Measurements from ENCODE around the gene KIAA0825.
"Not testable (repeated sequence)": the region's sequence is repeated elsewhere in the genome, so short reads cannot be mapped to it uniquely, and the experiment has no call there.

The KIAA0825 gene

DNA sequence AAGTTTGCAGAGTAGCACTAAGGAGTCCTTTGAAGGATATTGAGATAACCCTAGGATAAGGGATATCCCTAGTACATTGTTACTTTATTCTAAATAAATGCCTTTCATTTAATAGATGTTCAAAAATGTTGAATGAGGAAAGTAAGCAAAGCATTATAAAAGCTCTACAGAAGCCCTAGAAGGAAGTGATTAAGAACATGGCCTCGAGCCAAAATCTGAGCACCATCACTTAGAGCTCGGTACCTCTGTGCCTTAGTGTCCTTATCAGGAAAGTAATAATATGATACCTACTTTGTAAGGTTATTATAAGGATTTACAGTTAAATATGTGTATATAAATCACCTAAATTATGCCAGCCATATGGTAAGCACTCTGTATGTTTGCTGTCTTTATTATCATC, 242.6 kb downstream of the KIAA0825 start:
- DNase-seq (ENCODE audit: low spot score): no peak

GRCh38 chr5:94374336-94374735, 244.1 kb downstream of the KIAA0825 start:
- no peak for DNase-seq (ENCODE audit: low spot score)

- DNase-seq (ENCODE audit: low spot score): no peak
These were observed 250.5 kb downstream of the KIAA0825 start for GRCh38 chr5:94367900-94368299.

DNA sequence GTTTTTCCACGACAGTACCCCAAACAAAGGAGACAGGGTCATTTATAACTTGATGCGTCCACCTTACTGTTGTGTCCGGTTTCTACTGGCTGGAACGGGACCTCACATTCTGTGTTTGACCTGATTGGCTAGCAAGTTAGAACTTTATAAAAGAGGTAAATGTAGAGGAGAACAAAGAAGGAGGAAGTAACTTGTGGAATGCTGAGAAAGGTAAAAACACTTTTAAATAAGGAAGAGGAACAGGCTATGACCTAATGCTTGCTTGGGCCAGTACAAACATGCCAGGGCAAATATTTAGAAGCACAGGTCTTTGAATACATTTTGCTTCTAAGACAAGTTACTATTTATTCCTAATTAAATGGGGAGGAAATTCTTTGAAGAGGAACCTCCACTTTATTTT, 251.6 kb downstream of the KIAA0825 start:
- no peak for DNase-seq (ENCODE audit: low spot score)

DNA sequence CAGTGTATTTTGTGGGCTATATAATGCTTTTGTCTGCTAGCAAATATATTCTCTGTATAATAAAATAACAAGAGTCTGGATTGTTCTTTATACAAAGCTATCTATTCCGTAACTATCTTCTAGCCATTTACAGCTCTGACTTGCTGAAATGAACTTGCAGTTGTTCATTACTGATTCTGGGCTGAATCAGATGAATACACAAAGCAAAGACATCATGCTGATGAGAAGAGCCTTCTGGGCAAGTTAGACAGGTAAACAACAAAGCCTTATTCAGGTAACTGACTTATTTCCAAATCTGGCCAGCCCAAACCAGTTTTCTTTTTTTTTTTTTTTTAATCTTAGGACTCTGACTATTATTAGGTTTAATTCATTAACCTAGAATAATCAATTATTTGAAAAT, 255.5 kb downstream of the KIAA0825 start:
- DNase-seq (ENCODE audit: low spot score): no peak

DNA sequence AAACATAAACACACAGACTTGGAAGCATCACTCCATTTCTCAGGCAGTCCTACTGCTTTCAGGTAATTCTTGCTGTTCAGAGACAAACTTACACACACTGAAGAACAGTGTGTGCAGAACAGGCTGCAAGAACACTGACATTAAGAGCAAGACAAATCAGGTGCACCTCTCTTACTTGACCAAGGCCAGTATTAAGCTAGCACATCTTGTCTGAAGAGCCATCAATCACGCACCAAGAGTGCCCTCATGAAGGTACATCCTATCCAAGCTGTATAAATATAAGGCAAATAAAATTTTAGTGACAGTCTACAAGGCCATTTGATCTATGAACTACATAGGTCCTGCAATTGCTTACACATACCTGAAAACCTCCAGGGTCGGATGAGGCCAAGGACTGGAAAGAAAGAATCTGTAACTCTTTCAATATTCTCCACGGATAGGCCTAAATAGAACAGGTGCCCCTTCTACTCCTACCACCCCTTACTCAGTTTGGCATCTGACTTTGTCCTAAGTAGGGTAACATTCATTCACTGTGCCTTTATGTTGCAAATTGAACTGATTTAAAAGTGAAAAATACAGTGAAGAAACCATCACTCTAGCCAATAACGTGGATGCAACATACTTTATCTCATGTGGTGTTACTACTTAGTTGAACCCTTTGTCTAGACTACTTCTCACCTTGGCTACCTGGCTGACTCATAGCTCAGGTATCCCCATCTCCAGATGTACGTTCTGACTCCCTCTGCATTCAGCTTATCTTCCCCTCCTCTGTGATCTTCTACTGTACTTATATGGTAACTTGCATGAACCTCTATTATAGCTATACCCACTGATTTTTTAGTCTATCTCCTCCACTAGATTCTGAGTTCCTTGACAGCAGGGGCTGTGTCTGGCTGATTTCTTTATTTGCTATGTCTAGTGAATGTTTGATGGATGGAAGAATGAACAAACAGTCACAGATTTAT, 256.3 kb downstream of the KIAA0825 start:
- DNase-seq (ENCODE audit: low spot score): no peak

GRCh38 chr5:94361161-94361560, 257.2 kb downstream of the KIAA0825 start:
- DNase-seq (ENCODE audit: low spot score): no peak

DNA sequence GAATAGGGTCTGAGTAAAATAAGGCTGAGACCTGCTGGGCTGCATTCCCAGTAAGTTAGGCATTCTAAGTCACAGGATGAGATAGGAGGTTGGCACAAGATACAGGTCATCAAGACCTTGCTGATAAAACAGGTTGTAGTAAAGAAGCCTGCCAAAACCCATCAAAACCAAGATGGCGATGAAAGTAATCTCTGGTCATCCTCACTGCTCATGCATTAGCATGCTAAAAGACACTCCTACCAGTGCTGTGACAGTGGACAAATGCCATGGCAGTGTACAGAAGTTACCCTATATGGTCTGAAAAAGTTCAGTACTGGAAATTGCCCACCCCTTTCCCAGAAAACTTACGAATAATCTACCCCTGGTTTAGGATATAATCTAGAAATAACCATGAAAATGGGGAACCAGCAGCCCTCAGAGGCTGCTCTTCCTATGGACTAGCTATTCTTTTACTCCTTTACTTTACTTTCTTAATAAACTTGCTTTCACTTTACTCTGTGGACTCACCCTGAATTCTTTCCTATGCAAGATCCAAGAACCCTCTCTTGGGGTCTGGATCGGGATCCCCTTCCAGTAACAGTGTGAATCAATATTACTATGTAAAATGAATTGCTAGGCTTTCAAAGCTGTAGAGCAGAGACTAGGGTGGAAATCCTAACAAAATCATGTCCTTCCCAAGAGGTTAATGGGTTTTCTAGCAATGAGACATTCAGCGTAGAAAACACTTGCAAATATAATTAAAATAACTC, 257.8 kb downstream of the KIAA0825 start:
- no peak for DNase-seq (ENCODE audit: low spot score)

DNA sequence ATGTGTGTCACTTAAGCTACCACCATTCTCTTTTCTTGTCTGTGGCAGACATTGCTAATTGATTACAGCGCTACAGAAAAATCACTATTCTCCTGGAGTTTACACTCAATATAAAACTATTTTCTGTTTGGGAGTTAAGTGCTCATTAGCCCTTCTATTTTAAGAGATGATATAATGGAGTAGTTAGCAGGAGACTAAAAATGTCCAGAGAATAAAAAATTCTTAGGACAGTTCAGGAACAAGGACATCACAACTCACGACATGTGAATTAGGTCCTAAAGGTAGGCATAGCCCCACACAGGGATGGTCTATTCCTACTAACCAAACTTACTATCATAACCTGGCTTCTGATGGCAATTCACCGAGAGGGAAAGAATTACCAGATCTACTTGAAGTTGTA, 258.5 kb downstream of the KIAA0825 start:
- no peak for DNase-seq (ENCODE audit: low spot score)

GRCh38 chr5:94355811-94356210, 262.6 kb downstream of the KIAA0825 start:
- DNase-seq (ENCODE audit: low spot score): no peak

DNA sequence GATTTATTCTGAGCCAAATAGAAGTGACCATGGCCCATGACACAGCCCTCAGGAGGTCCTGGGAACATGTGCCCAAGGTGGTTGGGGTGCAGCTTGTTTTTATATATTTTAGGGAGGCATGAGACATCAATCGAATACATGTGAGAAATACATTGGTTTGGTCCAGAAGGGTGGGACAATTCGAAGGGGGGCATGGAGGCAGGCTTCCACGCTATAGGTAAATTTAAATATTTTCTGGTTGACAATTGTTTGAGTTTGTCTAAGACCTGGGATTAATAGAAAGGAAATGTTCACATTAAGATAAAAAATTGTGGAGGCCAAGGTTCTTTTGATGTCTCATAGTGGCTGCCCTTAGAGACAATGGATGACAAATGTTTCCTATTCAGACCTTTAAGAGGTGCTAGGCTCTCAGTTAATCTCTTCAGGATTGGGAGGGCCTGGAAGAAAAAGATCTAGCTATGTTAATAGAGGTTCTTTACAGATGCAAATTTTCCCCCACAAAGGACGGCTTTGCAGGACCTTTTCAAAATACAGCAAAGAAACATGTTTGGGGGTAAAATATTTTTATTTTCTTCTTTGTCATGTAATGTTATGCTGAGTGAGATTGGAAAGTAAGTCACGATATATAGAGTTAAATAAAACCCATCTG, 263.4 kb downstream of the KIAA0825 start:
- DNase-seq (ENCODE audit: low spot score): not testable (repeated sequence)

GRCh38 chr5:94353605-94354004, 264.8 kb downstream of the KIAA0825 start:
- DNase-seq (ENCODE audit: low spot score): no peak

DNA sequence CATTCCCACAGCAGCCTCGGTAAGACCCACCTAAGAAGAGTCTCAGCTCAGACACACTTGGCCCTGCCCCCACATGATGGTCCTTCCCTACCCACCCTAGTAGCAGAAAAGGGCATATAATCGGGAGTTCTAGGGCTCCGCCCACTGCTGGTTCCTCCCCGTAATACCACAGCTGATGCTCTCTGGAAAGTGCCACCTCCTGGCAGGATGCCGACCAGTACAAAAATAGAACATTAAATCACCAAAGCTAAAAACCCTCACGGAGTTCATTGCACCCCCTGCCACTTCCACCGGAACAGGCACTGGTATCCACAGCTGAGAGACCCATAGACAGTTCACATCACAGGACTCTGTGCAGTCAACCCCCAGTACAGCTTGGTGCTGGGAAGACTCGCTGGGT, 271.3 kb downstream of the KIAA0825 start:
- DNase-seq (ENCODE audit: low spot score): no peak

- no peak for DNase-seq (ENCODE audit: low spot score)
These were observed 273.1 kb downstream of the KIAA0825 start for GRCh38 chr5:94345257-94345656.

DNA sequence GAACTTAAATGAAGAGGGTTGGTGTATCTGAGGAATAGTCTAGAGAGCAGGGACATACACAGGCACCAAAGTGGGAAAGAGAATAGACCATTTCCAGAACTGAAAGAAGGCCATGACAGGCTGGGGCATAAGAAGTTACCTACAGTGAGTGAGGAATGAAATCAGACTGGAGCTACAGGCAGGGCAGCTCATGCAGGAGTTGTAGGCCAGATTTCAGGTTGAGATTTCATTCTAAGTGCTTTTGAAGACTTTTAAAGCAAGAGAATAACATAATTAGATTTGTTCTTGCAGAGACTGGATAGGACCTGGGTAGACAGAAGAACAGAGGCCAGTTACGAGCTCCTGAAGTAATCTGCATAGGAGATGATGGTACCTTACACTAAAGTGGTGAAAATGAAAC, 280.8 kb downstream of the KIAA0825 start:
- no peak for DNase-seq (ENCODE audit: low spot score)

DNA sequence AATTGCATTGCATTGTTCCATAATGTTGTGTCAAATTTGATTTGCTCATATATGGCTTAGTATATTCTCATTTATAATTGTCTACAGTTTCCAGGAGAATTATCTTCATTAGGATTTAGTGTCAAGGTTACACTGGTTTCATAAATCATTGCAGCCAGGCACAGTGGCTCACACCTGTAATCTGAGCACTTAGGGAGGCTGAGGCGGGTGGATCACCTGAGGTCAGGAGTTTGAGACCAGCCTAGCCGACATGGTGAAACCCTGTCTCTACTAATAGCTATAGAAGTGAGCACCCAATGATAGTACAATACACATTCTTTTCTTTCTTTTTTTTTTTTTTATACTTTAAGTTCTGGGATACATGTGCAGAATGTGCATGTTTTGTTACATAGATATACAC, 282.5 kb downstream of the KIAA0825 start:
- no peak for DNase-seq (ENCODE audit: low spot score)

DNA sequence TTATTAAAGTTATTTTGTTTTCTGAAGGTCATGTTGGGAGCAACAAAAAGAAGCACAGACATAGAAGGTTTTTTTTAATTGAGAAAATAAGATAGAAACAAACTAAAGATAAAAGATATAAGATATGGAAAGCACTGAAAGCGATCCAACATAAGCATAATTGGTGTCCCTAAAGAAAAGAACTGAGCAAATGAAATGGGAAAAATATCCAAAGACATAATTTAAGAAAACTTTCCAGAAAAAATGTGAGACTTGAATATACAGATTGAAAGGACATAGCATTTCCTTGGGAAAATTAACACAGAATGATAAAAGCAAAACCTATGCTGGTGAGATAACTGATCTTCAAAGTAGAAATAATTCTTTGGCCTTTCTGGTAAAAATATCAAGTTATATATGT, 289.3 kb downstream of the KIAA0825 start:
- no peak for DNase-seq (ENCODE audit: low spot score)

GRCh38 chr5:94326586-94326985, 291.8 kb downstream of the KIAA0825 start:
- DNase-seq (ENCODE audit: low spot score): no peak

- no peak for DNase-seq (ENCODE audit: low spot score)
These were observed 301.2 kb downstream of the KIAA0825 start for GRCh38 chr5:94316916-94317838.

- no peak for DNase-seq (ENCODE audit: low spot score)
These were observed 303.8 kb downstream of the KIAA0825 start for GRCh38 chr5:94314460-94315131.

GRCh38 chr5:94313696-94314095, 304.7 kb downstream of the KIAA0825 start:
- DNase-seq (ENCODE audit: low spot score): no peak

Data from HuH-7.5 (cell line).